T-helper 9 cell (primary cell): ENCODE data around the gene MCTP2.

Experiments
- DNase-seq: peaks from one replicate; pipeline ENCODE4 v3.0.0-alpha.2; 2020

Gene MCTP2

GRCh38 chr15:94306700-94307650 is 75.6 kb downstream of the MCTP2 start:
- no peak for DNase-seq

- DNase-seq = no peak
Measured at GRCh38 chr15:94312946-94313345, 81.6 kb downstream of the MCTP2 start.

GRCh38 chr15:94314639-94315038 is 83.3 kb downstream of the MCTP2 start:
- DNase-seq = no peak

GRCh38 chr15:94317211-94317610 is 85.8 kb downstream of the MCTP2 start:
- no peak for DNase-seq

GRCh38 chr15:94322141-94322540 is 90.8 kb downstream of the MCTP2 start:
- DNase-seq = no peak

GRCh38 chr15:94323076-94323475 is 91.7 kb downstream of the MCTP2 start:
- DNase-seq = no peak

GRCh38 chr15:94324117-94324826 is 92.9 kb downstream of the MCTP2 start:
- peak; percentile 27 for DNase-seq

GRCh38 chr15:94324835-94325767 is 93.7 kb downstream of the MCTP2 start:
- no peak for DNase-seq

- DNase-seq = no peak
Measured at GRCh38 chr15:94327356-94327936, 96.1 kb downstream of the MCTP2 start.

GRCh38 chr15:94331731-94332130 is 100.4 kb downstream of the MCTP2 start:
- DNase-seq = no peak

GRCh38 chr15:94335616-94336015 is 104.3 kb downstream of the MCTP2 start:
- DNase-seq = no peak

GRCh38 chr15:94336817-94337467 is 105.6 kb downstream of the MCTP2 start:
- DNase-seq = no peak

GRCh38 chr15:94338243-94338846 is 107.0 kb downstream of the MCTP2 start:
- DNase-seq = no peak

- DNase-seq = no peak
Measured at GRCh38 chr15:94346282-94346681, 114.9 kb downstream of the MCTP2 start.

GRCh38 chr15:94348084-94348483 is 116.7 kb downstream of the MCTP2 start:
- DNase-seq = no peak

GRCh38 chr15:94351031-94351535 is 119.7 kb downstream of the MCTP2 start:
- DNase-seq = no peak

- DNase-seq = no peak
Measured at GRCh38 chr15:94352636-94353487, 121.5 kb downstream of the MCTP2 start.

GRCh38 chr15:94353488-94353820 is 122.1 kb downstream of the MCTP2 start:
- DNase-seq = no peak

- no peak for DNase-seq
Measured at GRCh38 chr15:94354655-94355054, 123.3 kb downstream of the MCTP2 start.

- no peak for DNase-seq
Measured at GRCh38 chr15:94359716-94360115, 128.4 kb downstream of the MCTP2 start.
